ENCODE measurements around the gene ALG13. TPM values are rescaled to one million over a fixed set of nuclear protein-coding genes. Genes with fewer than 3 reads are reported as not detected.

ALG13 gene
- total and polyA plus RNA-seq, 2 of the 8 experiments (the other 6 are each of a cell fraction or from before 2014, with no cell fraction given) = 44.3 to 93.6 TPM

DNA sequence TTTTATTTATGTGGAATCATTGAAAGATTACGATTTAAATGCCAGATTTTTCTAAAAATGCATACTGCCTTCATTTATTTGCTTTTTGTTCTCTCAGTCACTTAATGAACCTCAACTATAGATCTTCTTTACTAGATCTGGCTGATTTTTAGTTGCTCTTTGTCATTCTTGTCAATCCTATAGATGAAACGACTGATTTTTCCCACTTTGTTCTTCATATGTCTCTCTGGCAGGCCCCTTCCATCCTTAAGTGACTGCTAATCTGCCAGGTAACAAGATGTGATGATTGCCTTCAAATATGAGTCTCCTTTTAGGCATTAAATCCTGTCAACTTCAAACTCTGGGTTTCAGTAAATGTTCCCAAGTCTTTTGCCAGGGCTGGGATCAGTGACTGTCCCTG lies 61.0 kb downstream of the ALG13 start:
- ChIA-PET CTCF (ENCODE audit: partially characterized antibody) (no interaction called here), POLR2A (ENCODE audit: partially characterized antibody) (no interaction called here)
- no peak for FAIRE-seq
- no peak for TF ChIP-seq RFX5 (IDR thresholded peaks at IDR 0.05; ENCODE audit: borderline replicate concordance, low read depth, low read length)
- no peak for TF ChIP-seq NRF1 (IDR thresholded peaks at IDR 0.05; ENCODE audit: low read depth, low read length)
- no peak for TF ChIP-seq CBX8 (IDR thresholded peaks at IDR 0.05; ENCODE audit: borderline replicate concordance, low read depth, low read length)
- no peak for TF ChIP-seq MAFK (IDR thresholded peaks at IDR 0.05; ENCODE audit: low read depth, low read length)
- TF ChIP-seq RXRA (IDR thresholded peaks at IDR 0.05; ENCODE audit: insufficient read depth, low read depth, low read length) = no peak
- no peak for TF ChIP-seq FOSL1 (IDR thresholded peaks at IDR 0.05; ENCODE audit: insufficient read depth, low read depth, low read length)
- TF ChIP-seq BCL11A (IDR thresholded peaks at IDR 0.05; ENCODE audit: low read depth in 2 of 2, low read length in 2 of 2) = no peak
- TF ChIP-seq SIX5 (IDR thresholded peaks at IDR 0.05; ENCODE audit: low read depth, low read length) = no peak
- no peak for TF ChIP-seq TAF7 (optimal IDR thresholded peaks at IDR 0.05; ENCODE audit: borderline replicate concordance, low read depth, low read length)
- TF ChIP-seq SRF (IDR thresholded peaks at IDR 0.05; ENCODE audit: low read depth, low read length) = no peak
- TF ChIP-seq GABPA (IDR thresholded peaks at IDR 0.05; ENCODE audit: borderline replicate concordance, insufficient read depth, low read length) = no peak
- no peak for TF ChIP-seq CEBPB (IDR thresholded peaks at IDR 0.05; ENCODE audit: low read depth, low read length)
- TF ChIP-seq HDAC2 (IDR thresholded peaks at IDR 0.05; ENCODE audit: borderline replicate concordance in 1 of 2, low read depth in 2 of 2, low read length in 2 of 2) = no peak
- no peak for TF ChIP-seq SP1 (IDR thresholded peaks at IDR 0.05; ENCODE audit: low read depth, low read length)
- no peak for TF ChIP-seq KDM4A (IDR thresholded peaks at IDR 0.05; ENCODE audit: low read depth, low read length, severe bottlenecking)

More for the DNA sequence above, 61.0 kb downstream of the ALG13 start:
- Histone ChIP-seq H4K91ac (replicated peaks; ENCODE audit: insufficient read length, low read length) (no peak overlapping the region), H3K23ac (ENCODE audit: insufficient read length) (no peak overlapping the region), H3K27me3 (replicated peaks in 1 of 4; ENCODE audit: control insufficient read depth in 3 of 4, extremely low read depth in 1 of 4, insufficient read depth in 3 of 4, low read length in 3 of 4) (no peaks in the 10 kb centered on the region), H2BK120ac (replicated peaks; ENCODE audit: low read depth, low read length) (no peak overlapping the region), H3K79me2 (ENCODE audit: control insufficient read depth in 1 of 2, insufficient read depth in 2 of 2, low read length in 2 of 2) (no peaks in the 10 kb centered on the region), H3K79me1 (ENCODE audit: low read depth, low read length) (no peaks in the 10 kb centered on the region), H2BK20ac (ENCODE audit: low read length) (no peak overlapping the region), H3K56ac (replicated peaks; ENCODE audit: insufficient read length, low read depth, low read length) (no peak overlapping the region), H4K8ac (ENCODE audit: extremely low read depth, insufficient read depth, low read length) (no peak overlapping the region), H2AK5ac (ENCODE audit: low read depth, low read length) (no peak overlapping the region), H3K23me2 (ENCODE audit: low read depth, low read length) (no peaks in the 10 kb centered on the region), H2BK15ac (ENCODE audit: low read length) (no peak overlapping the region), H3K18ac (ENCODE audit: extremely low read depth, low read length) (no peak overlapping the region), H2BK5ac (ENCODE audit: low read depth, low read length) (no peak overlapping the region), H3K9me3 (ENCODE audit: insufficient read depth in 2 of 2, low read depth in 1 of 2, low read length in 1 of 2) (no peaks in the 10 kb centered on the region), H2AFZ (ENCODE audit: low read length) (no peak overlapping the region), H3K36me3 (ENCODE audit: control insufficient read depth in 2 of 4, insufficient read depth in 4 of 4, low read length in 3 of 4) (peaks cover 0 to 28% (median 5%) of the 10 kb centered on the region in 4 experiments; a peak in 4 of 8 replicates), H3K27ac (ENCODE audit: low read depth, low read length) (no peak overlapping the region), H3K4me1 (replicated peaks in 1 of 4; ENCODE audit: control insufficient read depth in 3 of 4, insufficient read depth in 4 of 4, low read length in 3 of 4) (no peaks in the 10 kb centered on the region), H3K14ac (ENCODE audit: insufficient read length) (no peak overlapping the region), H4K20me1 (replicated peaks in 1 of 2; ENCODE audit: control insufficient read depth in 1 of 2, insufficient read depth in 2 of 2, low read length in 2 of 2) (no peaks in the 10 kb centered on the region), H3K9ac (replicated peaks in 1 of 4; ENCODE audit: extremely low read depth in 1 of 4, low read depth in 3 of 4, low read length in 3 of 4) (no peak overlapping the region), H3K4me3 (ENCODE audit: extremely low read depth in 1 of 4, insufficient read depth in 2 of 4, low read depth in 3 of 4, low read length in 4 of 4) (no peak overlapping the region), H4K5ac (ENCODE audit: insufficient read length, low read depth, low read length) (no peak overlapping the region), H2BK12ac (ENCODE audit: low read depth, low read length) (no peak overlapping the region), H3K4ac (replicated peaks; ENCODE audit: insufficient read length, low read depth, low read length) (no peak overlapping the region), H3K4me2 (ENCODE audit: insufficient read depth in 1 of 2, low read depth in 2 of 2, low read length in 2 of 2) (no peak overlapping the region)
- DNase-seq (ENCODE audit: low read depth in 1 of 2, low spot score in 2 of 2) = no peak
- 85% methylated on average over 2 of the region's 2 CpGs; no CpG with 5 or more reads in 1 of the 2 experiments for WGBS, 2 experiments (ENCODE audit: extremely low coverage in 1 of 2, insufficient coverage in 1 of 2, insufficient read length in 1 of 2, insufficient replicate concordance in 2 of 2, low coverage in 1 of 2, low lambda C conversion rate in 2 of 2, missing lambda C conversion rate in 1 of 2)
